ENCODE data around the gene SYT1. TPM values are rescaled to one million over a fixed set of nuclear protein-coding genes. Genes with fewer than 3 reads are reported as not detected.

SYT1 gene
- total and polyA plus RNA-seq, 7 donors, result 2.8 to 20.0 (median 10.6) TPM; not detected in 1

DNA sequence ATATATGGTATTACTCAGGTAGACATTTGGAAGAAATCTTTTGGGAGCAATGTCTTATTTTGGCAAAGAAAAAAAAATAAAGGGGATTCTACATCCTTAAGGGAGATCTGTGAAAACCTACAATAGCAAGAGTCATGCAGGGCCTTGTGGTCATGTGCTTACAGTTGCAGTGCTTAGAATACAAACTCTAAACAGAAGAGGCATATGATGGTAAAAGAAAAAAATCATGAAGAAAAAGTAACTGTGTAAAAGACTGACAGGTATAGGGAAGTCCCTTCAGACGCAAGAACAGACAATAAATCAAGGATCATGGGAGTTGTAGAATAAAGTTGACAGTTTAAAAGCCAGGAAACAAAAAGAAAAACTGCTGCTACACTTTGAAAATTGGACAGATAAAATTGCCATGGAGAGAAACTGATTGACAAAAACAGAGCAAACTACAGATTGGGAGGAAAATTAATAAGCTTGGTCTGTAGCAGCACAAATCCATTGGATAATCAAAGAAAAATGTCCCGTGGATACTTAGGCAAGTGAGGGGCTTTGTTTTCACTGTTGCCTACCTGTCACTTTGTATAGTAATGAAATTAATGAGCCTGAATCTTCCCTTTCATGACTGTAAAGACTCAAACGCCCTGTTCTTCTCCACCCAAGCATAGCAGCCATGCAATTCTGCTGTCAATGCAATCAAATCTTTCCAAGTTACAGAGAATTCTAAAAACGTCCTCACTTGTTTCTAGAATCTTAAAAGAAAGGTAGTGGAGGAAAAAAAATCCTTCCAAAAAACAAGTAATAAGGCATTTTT is 402.0 kb downstream of the SYT1 start:
- intact Hi-C loops (cut with DNase I), result no loop called here
- no peak for TF ChIP-seq POLR2AphosphoS5 (IDR thresholded peaks at IDR 0.05)
- TF ChIP-seq, protein P1, sequence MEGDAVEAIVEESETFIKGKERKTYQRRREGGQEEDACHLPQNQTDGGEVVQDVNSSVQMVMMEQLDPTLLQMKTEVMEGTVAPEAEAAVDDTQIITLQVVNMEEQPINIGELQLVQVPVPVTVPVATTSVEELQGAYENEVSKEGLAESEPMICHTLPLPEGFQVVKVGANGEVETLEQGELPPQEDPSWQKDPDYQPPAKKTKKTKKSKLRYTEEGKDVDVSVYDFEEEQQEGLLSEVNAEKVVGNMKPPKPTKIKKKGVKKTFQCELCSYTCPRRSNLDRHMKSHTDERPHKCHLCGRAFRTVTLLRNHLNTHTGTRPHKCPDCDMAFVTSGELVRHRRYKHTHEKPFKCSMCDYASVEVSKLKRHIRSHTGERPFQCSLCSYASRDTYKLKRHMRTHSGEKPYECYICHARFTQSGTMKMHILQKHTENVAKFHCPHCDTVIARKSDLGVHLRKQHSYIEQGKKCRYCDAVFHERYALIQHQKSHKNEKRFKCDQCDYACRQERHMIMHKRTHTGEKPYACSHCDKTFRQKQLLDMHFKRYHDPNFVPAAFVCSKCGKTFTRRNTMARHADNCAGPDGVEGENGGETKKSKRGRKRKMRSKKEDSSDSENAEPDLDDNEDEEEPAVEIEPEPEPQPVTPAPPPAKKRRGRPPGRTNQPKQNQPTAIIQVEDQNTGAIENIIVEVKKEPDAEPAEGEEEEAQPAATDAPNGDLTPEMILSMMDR (IDR thresholded peaks at IDR 0.05), result no peak
- no peak for TF ChIP-seq POLR2A (IDR thresholded peaks at IDR 0.05)
- TF ChIP-seq EP300 (IDR thresholded peaks at IDR 0.05), result no peak

DNA sequence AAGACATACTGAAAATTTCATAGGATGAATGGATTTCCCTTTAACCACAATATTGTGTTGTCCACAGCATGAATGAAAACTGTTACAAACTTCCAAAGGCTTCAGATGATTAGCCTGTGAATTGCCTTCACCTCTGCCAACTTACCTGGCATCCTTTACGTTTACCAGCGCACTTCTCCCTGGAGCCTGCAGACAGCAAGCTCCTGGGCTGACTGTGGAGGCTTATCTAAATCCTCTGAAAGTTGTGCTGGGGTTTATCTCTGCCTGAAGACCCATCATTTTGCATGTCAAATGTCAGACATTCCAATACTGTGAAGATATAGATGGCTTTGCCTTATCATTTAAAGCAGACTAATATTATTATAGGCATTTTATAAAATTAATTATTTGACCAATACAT is 403.0 kb downstream of the SYT1 start:
- no peak for DNase-seq
- intact Hi-C loops (cut with DNase I), result no loop called here
- 72 to 84% methylated on average over 2 of the region's 2 CpGs for WGBS, 2 donors
- no peaks in the 10 kb centered on the region for H3K36me3 ChIP-seq
- no peak overlapping the region for H3K4me3 ChIP-seq
- H3K4me1 ChIP-seq, result no peaks in the 10 kb centered on the region
- H3K27ac ChIP-seq, result no peak overlapping the region
- H3K9me3 ChIP-seq, result no peaks in the 10 kb centered on the region
- TF ChIP-seq EP300 (IDR thresholded peaks at IDR 0.05) (no peak), POLR2A (IDR thresholded peaks at IDR 0.05) (no peak)
- no peaks in the 10 kb centered on the region for H3K27me3 ChIP-seq

More for the DNA sequence above, 402.0 kb downstream of the SYT1 start:
- Histone ChIP-seq H3K4me1 (no peaks in the 10 kb centered on the region), H3K27me3 (no peaks in the 10 kb centered on the region), H3K36me3 (no peaks in the 10 kb centered on the region), H3K27ac (no peak overlapping the region), H3K4me3 (no peak overlapping the region), H3K9me3 (no peaks in the 10 kb centered on the region)
- DNase-seq, result no peak
- WGBS, 2 donors, result 21 to 37% methylated on average over 4 of the region's 4 CpGs

DNA sequence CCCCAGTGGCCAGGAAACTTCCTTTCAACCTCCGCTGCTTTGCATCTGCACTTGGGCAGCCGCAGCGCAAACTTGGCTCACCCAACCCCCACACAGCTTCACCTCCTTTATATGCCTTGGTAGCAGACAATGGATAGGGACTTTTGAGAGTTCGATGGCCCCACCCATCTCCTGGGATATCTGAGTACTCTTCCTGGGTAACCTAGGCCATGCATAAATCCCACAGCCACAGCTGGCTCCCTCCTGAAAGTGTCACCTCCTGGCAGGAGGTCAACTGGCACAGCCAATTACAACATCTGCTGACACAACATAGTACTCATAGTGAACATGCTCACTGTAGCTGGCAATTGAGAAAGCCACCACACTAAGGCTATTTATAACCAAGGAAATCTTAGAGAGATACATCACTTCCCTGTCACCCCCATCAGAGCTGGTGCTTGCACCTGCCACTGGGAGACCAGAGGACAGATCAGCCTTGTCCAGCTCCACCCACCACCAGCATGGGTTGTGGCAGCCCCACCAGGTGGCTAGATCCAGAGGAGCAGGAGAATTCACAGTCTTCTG is 410.0 kb downstream of the SYT1 start:
- WGBS, 2 donors, result 92 to 93% methylated on average over 4 of the region's 4 CpGs

DNA sequence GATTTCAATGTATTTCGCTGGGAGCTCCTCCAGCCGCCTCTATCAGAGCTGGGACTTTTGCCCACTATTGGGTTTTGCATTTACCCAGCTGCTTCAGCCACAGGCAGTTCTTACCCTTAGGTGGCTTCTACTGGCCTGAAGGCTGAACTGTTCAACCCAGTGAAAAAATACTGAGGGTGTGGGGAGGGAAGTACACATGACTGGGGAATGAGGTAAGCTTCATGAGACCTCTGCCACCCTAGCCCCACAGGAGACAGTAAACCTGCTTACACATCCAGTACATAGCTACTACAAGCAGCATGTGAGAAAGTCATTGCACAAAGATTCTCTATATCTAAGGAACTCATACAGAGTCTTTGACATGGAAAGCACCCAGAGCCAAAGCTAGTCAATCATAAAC is 411.1 kb downstream of the SYT1 start:
- Histone ChIP-seq H3K9me3 (no peaks in the 10 kb centered on the region), H3K27me3 (no peaks in the 10 kb centered on the region), H3K4me3 (no peak overlapping the region), H3K4me1 (no peaks in the 10 kb centered on the region), H3K36me3 (no peaks in the 10 kb centered on the region), H3K27ac (no peak overlapping the region)
- no peak for TF ChIP-seq POLR2AphosphoS5 (IDR thresholded peaks at IDR 0.05)
- TF ChIP-seq, protein P1 (IDR thresholded peaks at IDR 0.05), result no peak
- no peak for TF ChIP-seq EP300 (IDR thresholded peaks at IDR 0.05)
- no peak for TF ChIP-seq POLR2A (IDR thresholded peaks at IDR 0.05)
- no peak for DNase-seq
- intact Hi-C loops (cut with DNase I), result no loop called here
- 94 to 97% methylated on average over 2 of the region's 2 CpGs for WGBS, 2 donors

More for the DNA sequence above, 410.0 kb downstream of the SYT1 start:
- Histone ChIP-seq H3K4me1 (no peaks in the 10 kb centered on the region), H3K27me3 (no peaks in the 10 kb centered on the region), H3K27ac (no peak overlapping the region), H3K4me3 (no peak overlapping the region), H3K9me3 (no peaks in the 10 kb centered on the region), H3K36me3 (no peaks in the 10 kb centered on the region)
- no peak for DNase-seq
- intact Hi-C loops (cut with DNase I), result no loop called here
- TF ChIP-seq POLR2AphosphoS5 (IDR thresholded peaks at IDR 0.05) (no peak), POLR2A (IDR thresholded peaks at IDR 0.05) (no peak), EP300 (IDR thresholded peaks at IDR 0.05) (no peak)
- TF ChIP-seq, protein P1 (IDR thresholded peaks at IDR 0.05), result no peak

DNA sequence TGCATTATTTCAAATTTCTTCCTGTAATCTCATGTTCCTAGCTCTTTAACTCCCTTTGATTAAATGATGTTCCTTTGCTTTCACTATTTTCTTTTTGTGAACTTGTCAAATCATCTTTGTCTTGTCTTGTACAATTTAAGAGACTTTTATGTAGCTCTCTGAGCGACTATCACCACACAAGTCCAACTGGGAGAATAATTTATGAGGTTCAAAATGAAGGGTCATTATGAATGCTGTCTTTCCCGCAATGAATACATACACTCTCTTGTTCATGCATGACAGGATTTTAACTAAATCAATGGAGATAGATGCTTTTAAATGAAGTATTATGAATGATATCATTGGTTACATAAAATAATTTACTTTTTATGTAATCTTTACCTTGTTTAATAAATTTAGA is 418.8 kb downstream of the SYT1 start:
- no peak overlapping the region for H3K27ac ChIP-seq
- no peaks in the 10 kb centered on the region for H3K4me1 ChIP-seq
- WGBS, 2 donors, result 67 to 78% methylated on average over 2 of the region's 2 CpGs
- no peaks in the 10 kb centered on the region for H3K27me3 ChIP-seq
- no peak for DNase-seq
- intact Hi-C loops (cut with DNase I), result no loop called here
- TF ChIP-seq POLR2A (IDR thresholded peaks at IDR 0.05) (no peak), POLR2AphosphoS5 (IDR thresholded peaks at IDR 0.05) (no peak), EP300 (IDR thresholded peaks at IDR 0.05) (no peak)
- TF ChIP-seq, protein P1 (IDR thresholded peaks at IDR 0.05), result no peak
- no peaks in the 10 kb centered on the region for H3K9me3 ChIP-seq
- H3K4me3 ChIP-seq, result no peak overlapping the region
- no peaks in the 10 kb centered on the region for H3K36me3 ChIP-seq

Data from sigmoid colon (tissue), 7 donors.